ENCODE results near the gene SIT1.

Gene SIT1

GRCh38 chr9:35650341-35651158 is at the start of gene SIT1:
Gene SIT1 (minus strand): TSS chr9:35650931. CDS start chr9:35650853, 78 bp downstream.
- Histone ChIP-seq H3K27ac (ENCODE audit: low read depth, low read length) (peak within 1 kb of the TSS; percentile 4; the same call in 1 of the 2 replicates), H3K27me3 (ENCODE audit: insufficient read depth, low read length) (no peaks in the 10 kb centered on the region), H3K79me2 (ENCODE audit: control insufficient read depth, insufficient read depth, low read length, unreplicated experiment) (no peaks in the 10 kb centered on the region), H3K4me1 (ENCODE audit: control insufficient read depth, insufficient read depth, low read length, unreplicated experiment) (peaks cover 50% of the 10 kb centered on the region), H3K4me3 (ENCODE audit: low read depth, low read length) (no peak within 1 kb of the TSS), H3K36me3 (ENCODE audit: insufficient read depth, low read length) (no peaks in the 10 kb centered on the region), H2AFZ (ENCODE audit: low read length, unreplicated experiment) (peak within 1 kb of the TSS; percentile 9)

GRCh38 chr9:35700031-35700430 is 49.3 kb upstream of the SIT1 start:
- H3K4me1 ChIP-seq (ENCODE audit: control insufficient read depth, insufficient read depth, low read length, unreplicated experiment) = no peaks in the 10 kb centered on the region
- H3K27ac ChIP-seq (ENCODE audit: low read depth, low read length) = no peak overlapping the region
- no peaks in the 10 kb centered on the region for H3K27me3 ChIP-seq (ENCODE audit: insufficient read depth, low read length)
- H3K4me3 ChIP-seq (ENCODE audit: low read depth, low read length) = no peak overlapping the region
- no peaks in the 10 kb centered on the region for H3K79me2 ChIP-seq (ENCODE audit: control insufficient read depth, insufficient read depth, low read length, unreplicated experiment)
- H2AFZ ChIP-seq (ENCODE audit: low read length, unreplicated experiment) = no peak overlapping the region
- H3K36me3 ChIP-seq (ENCODE audit: insufficient read depth, low read length) = peaks cover 43% of the 10 kb centered on the region

GRCh38 chr9:35698231-35698630 is 47.5 kb upstream of the SIT1 start:
- H3K27ac ChIP-seq (ENCODE audit: low read depth, low read length) = no peak overlapping the region
- H3K36me3 ChIP-seq (ENCODE audit: insufficient read depth, low read length) = peaks cover 35% of the 10 kb centered on the region
- H3K27me3 ChIP-seq (ENCODE audit: insufficient read depth, low read length) = no peaks in the 10 kb centered on the region
- no peak overlapping the region for H3K4me3 ChIP-seq (ENCODE audit: low read depth, low read length)
- no peaks in the 10 kb centered on the region for H3K79me2 ChIP-seq (ENCODE audit: control insufficient read depth, insufficient read depth, low read length, unreplicated experiment)
- no peaks in the 10 kb centered on the region for H3K4me1 ChIP-seq (ENCODE audit: control insufficient read depth, insufficient read depth, low read length, unreplicated experiment)
- no peak overlapping the region for H2AFZ ChIP-seq (ENCODE audit: low read length, unreplicated experiment)

GRCh38 chr9:35697486-35697885 is 46.8 kb upstream of the SIT1 start:
- Histone ChIP-seq H3K27ac (ENCODE audit: low read depth, low read length) (no peak overlapping the region), H3K79me2 (ENCODE audit: control insufficient read depth, insufficient read depth, low read length, unreplicated experiment) (no peaks in the 10 kb centered on the region), H3K27me3 (ENCODE audit: insufficient read depth, low read length) (no peaks in the 10 kb centered on the region), H3K36me3 (ENCODE audit: insufficient read depth, low read length) (peaks cover 32% of the 10 kb centered on the region), H3K4me1 (ENCODE audit: control insufficient read depth, insufficient read depth, low read length, unreplicated experiment) (no peaks in the 10 kb centered on the region), H2AFZ (ENCODE audit: low read length, unreplicated experiment) (no peak overlapping the region), H3K4me3 (ENCODE audit: low read depth, low read length) (no peak overlapping the region)

- H2AFZ ChIP-seq (ENCODE audit: low read length, unreplicated experiment) = no peak overlapping the region
- H3K36me3 ChIP-seq (ENCODE audit: insufficient read depth, low read length) = peaks cover 28% of the 10 kb centered on the region
- H3K27ac ChIP-seq (ENCODE audit: low read depth, low read length) = no peak overlapping the region
These were observed 45.9 kb upstream of the SIT1 start for GRCh38 chr9:35696520-35697215.

GRCh38 chr9:35695943-35696401 is 45.2 kb upstream of the SIT1 start:
- Histone ChIP-seq H3K36me3 (ENCODE audit: insufficient read depth, low read length) (peaks cover 27% of the 10 kb centered on the region), H3K27me3 (ENCODE audit: insufficient read depth, low read length) (no peaks in the 10 kb centered on the region), H3K4me1 (ENCODE audit: control insufficient read depth, insufficient read depth, low read length, unreplicated experiment) (peaks cover 5% of the 10 kb centered on the region), H3K27ac (ENCODE audit: low read depth, low read length) (no peak overlapping the region), H2AFZ (ENCODE audit: low read length, unreplicated experiment) (no peak overlapping the region), H3K4me3 (ENCODE audit: low read depth, low read length) (no peak overlapping the region), H3K79me2 (ENCODE audit: control insufficient read depth, insufficient read depth, low read length, unreplicated experiment) (no peaks in the 10 kb centered on the region)

More at GRCh38 chr9:35696520-35697215, 45.9 kb upstream of the SIT1 start:
- no peak overlapping the region for H3K4me3 ChIP-seq (ENCODE audit: low read depth, low read length)
- peaks cover under 1% of the 10 kb centered on the region for H3K4me1 ChIP-seq (ENCODE audit: control insufficient read depth, insufficient read depth, low read length, unreplicated experiment)
- no peaks in the 10 kb centered on the region for H3K27me3 ChIP-seq (ENCODE audit: insufficient read depth, low read length)
- no peaks in the 10 kb centered on the region for H3K79me2 ChIP-seq (ENCODE audit: control insufficient read depth, insufficient read depth, low read length, unreplicated experiment)

GRCh38 chr9:35691757-35692301 is 41.1 kb upstream of the SIT1 start:
- peak overlapping the region; percentile 98; the same call in 1 of the 2 replicates for H3K4me3 ChIP-seq (ENCODE audit: low read depth, low read length)
- H3K4me1 ChIP-seq (ENCODE audit: control insufficient read depth, insufficient read depth, low read length, unreplicated experiment) = peaks cover 20% of the 10 kb centered on the region
- H3K79me2 ChIP-seq (ENCODE audit: control insufficient read depth, insufficient read depth, low read length, unreplicated experiment) = peaks cover 31% of the 10 kb centered on the region
- peak overlapping the region; percentile 91 for H3K27ac ChIP-seq (ENCODE audit: low read depth, low read length)
- no peak overlapping the region for H2AFZ ChIP-seq (ENCODE audit: low read length, unreplicated experiment)
- peaks cover 26% of the 10 kb centered on the region; the same call in 1 of the 2 replicates for H3K36me3 ChIP-seq (ENCODE audit: insufficient read depth, low read length)
- H3K27me3 ChIP-seq (ENCODE audit: insufficient read depth, low read length) = no peaks in the 10 kb centered on the region

- H3K36me3 ChIP-seq (ENCODE audit: insufficient read depth, low read length) = peaks cover 23% of the 10 kb centered on the region; the same call in 1 of the 2 replicates
- no peaks in the 10 kb centered on the region for H3K27me3 ChIP-seq (ENCODE audit: insufficient read depth, low read length)
- peaks cover 37% of the 10 kb centered on the region for H3K79me2 ChIP-seq (ENCODE audit: control insufficient read depth, insufficient read depth, low read length, unreplicated experiment)
- peak overlapping the region; percentile 71 for H2AFZ ChIP-seq (ENCODE audit: low read length, unreplicated experiment)
- peak overlapping the region; percentile 91 for H3K27ac ChIP-seq (ENCODE audit: low read depth, low read length)
- H3K4me1 ChIP-seq (ENCODE audit: control insufficient read depth, insufficient read depth, low read length, unreplicated experiment) = peaks cover 24% of the 10 kb centered on the region
- H3K4me3 ChIP-seq (ENCODE audit: low read depth, low read length) = peak overlapping the region; percentile 98
These were observed 40.6 kb upstream of the SIT1 start for GRCh38 chr9:35691334-35691650.

- peaks cover 29% of the 10 kb centered on the region for H3K4me1 ChIP-seq (ENCODE audit: control insufficient read depth, insufficient read depth, low read length, unreplicated experiment)
- H3K27me3 ChIP-seq (ENCODE audit: insufficient read depth, low read length) = no peaks in the 10 kb centered on the region
- peaks cover 18% of the 10 kb centered on the region; the same call in 1 of the 2 replicates for H3K36me3 ChIP-seq (ENCODE audit: insufficient read depth, low read length)
- H2AFZ ChIP-seq (ENCODE audit: low read length, unreplicated experiment) = peak overlapping the region; percentile 71
- H3K79me2 ChIP-seq (ENCODE audit: control insufficient read depth, insufficient read depth, low read length, unreplicated experiment) = peaks cover 41% of the 10 kb centered on the region
- H3K27ac ChIP-seq (ENCODE audit: low read depth, low read length) = peak overlapping the region; percentile 91
- peak overlapping the region; percentile 98 for H3K4me3 ChIP-seq (ENCODE audit: low read depth, low read length)
These were observed 40.0 kb upstream of the SIT1 start for GRCh38 chr9:35690614-35691333.

- H3K27ac ChIP-seq (ENCODE audit: low read depth, low read length) = peak overlapping the region; percentile 91
- H3K4me1 ChIP-seq (ENCODE audit: control insufficient read depth, insufficient read depth, low read length, unreplicated experiment) = peaks cover 34% of the 10 kb centered on the region
- H2AFZ ChIP-seq (ENCODE audit: low read length, unreplicated experiment) = no peak overlapping the region
- H3K27me3 ChIP-seq (ENCODE audit: insufficient read depth, low read length) = no peaks in the 10 kb centered on the region
- H3K36me3 ChIP-seq (ENCODE audit: insufficient read depth, low read length) = peaks cover 22% of the 10 kb centered on the region; the same call in 1 of the 2 replicates
- H3K4me3 ChIP-seq (ENCODE audit: low read depth, low read length) = peak overlapping the region; percentile 98
- H3K79me2 ChIP-seq (ENCODE audit: control insufficient read depth, insufficient read depth, low read length, unreplicated experiment) = peaks cover 46% of the 10 kb centered on the region
These were observed 39.5 kb upstream of the SIT1 start for GRCh38 chr9:35690294-35690613.
